B cell (primary cell): Measurements from ENCODE around the gene SNX20.

ENCODE experiments used
- CTCF ChIP-seq: fragments of 200-600 bp; IDR thresholded peaks from one replicate; pipeline ENCODE4 v1.8.0; 2022; ENCODE audit warnings: antibody characterized with exemption, mild to moderate bottlenecking
- EZH2 ChIP-seq: IDR thresholded peaks from 2 replicates; pipeline ENCODE4 v1.6.1; 2012; ENCODE audit warnings: borderline replicate concordance, low read depth, mild to moderate bottlenecking, moderate library complexity, low read length; ENCODE audit not compliant: insufficient read depth, poor library complexity, severe bottlenecking

GRCh38 chr16:50719401-50720337, 38.6 kb upstream of the SNX20 start:
- TF ChIP-seq EZH2 (no peak), CTCF (no peak)
